ENCODE measurements around the gene APOOL.
"Not testable (repeated sequence)": the region's sequence is repeated elsewhere in the genome, so short reads cannot be mapped to it uniquely, and the experiment has no call there.

APOOL gene

DNA sequence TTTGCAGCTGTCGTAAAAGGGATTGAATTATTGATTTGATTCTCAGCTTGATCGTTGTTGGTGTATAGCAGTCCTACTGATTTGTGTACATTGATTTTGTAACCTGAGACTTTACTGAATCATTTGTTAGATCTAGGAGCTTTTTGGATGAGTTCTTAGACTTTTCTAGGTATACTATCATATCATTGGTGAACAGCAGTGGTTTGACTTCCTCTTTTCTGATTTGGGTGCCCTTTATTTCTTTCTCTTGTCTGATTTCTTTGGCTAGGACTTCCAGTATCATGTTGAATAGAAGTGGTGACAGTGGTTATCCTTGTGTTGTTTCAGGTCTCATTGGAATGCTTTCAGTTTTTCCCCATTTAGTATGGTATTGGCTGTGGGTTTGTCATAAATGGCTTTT lies 8.4 kb downstream of the APOOL start:
- H3K4me3 ChIP-seq (ENCODE audit: low read depth, low read length) = no peak overlapping the region
- TF ChIP-seq, protein P1, sequence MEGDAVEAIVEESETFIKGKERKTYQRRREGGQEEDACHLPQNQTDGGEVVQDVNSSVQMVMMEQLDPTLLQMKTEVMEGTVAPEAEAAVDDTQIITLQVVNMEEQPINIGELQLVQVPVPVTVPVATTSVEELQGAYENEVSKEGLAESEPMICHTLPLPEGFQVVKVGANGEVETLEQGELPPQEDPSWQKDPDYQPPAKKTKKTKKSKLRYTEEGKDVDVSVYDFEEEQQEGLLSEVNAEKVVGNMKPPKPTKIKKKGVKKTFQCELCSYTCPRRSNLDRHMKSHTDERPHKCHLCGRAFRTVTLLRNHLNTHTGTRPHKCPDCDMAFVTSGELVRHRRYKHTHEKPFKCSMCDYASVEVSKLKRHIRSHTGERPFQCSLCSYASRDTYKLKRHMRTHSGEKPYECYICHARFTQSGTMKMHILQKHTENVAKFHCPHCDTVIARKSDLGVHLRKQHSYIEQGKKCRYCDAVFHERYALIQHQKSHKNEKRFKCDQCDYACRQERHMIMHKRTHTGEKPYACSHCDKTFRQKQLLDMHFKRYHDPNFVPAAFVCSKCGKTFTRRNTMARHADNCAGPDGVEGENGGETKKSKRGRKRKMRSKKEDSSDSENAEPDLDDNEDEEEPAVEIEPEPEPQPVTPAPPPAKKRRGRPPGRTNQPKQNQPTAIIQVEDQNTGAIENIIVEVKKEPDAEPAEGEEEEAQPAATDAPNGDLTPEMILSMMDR (IDR thresholded peaks at IDR 0.05; ENCODE audit: borderline replicate concordance, insufficient read depth, low read depth, low read length) = no peak

GRCh38 chrX:85015351-85015750 lies 11.7 kb downstream of the APOOL start:
- not testable (repeated sequence) for H3K4me3 ChIP-seq (ENCODE audit: low read depth, low read length)

- H3K4me3 ChIP-seq (ENCODE audit: low read depth, low read length) = no peak overlapping the region
- TF ChIP-seq, protein P1 (IDR thresholded peaks at IDR 0.05; ENCODE audit: borderline replicate concordance, insufficient read depth, low read depth, low read length) = no peak
These were observed 14.0 kb downstream of the APOOL start for GRCh38 chrX:85017721-85018120.

- TF ChIP-seq, protein P1 (IDR thresholded peaks at IDR 0.05; ENCODE audit: borderline replicate concordance, insufficient read depth, low read depth, low read length) = no peak
- no peak overlapping the region for H3K4me3 ChIP-seq (ENCODE audit: low read depth, low read length)
These were observed 14.8 kb downstream of the APOOL start for GRCh38 chrX:85018471-85018870.

DNA sequence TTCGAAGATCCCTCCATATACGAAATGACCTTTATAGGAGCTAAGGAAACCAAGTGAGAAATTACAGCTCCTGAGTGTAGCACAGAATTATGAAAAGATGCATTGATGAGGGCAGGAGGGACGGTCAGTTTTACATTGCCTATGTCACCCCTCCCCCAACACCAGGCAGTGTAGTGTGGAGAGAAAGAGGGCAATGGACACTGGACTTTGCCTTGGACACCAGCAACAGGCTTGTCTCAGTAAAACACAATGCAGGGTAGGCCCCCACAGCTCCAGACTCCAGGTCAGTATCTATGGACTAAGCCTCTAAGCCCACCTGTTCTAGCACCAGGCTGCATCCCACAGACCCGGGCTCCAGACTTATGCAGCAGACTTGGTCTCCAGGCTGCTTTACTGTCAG lies 16.5 kb downstream of the APOOL start:
- TF ChIP-seq, protein P1 (IDR thresholded peaks at IDR 0.05; ENCODE audit: borderline replicate concordance, insufficient read depth, low read depth, low read length) = no peak
- no peak overlapping the region for H3K4me3 ChIP-seq (ENCODE audit: low read depth, low read length)

DNA sequence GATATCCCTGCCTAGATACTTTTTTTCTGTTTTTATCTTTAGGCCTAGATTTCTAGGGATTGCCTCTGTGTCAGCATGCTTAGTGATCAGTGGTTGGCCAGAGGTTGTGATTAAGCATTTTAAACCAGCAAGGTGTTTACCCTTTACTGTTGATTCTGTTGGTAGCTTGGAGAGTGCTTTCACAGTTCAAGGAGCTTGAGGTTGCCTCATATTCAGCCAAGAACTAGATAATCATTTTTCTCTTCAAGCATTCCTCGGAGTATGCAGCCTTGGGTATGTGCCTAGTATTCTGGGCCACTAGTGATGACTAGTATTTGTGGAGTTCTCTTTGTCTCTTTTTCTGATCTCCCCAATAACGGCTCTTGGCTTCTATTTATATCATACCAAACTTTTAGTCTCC lies 20.4 kb downstream of the APOOL start:
- TF ChIP-seq, protein P1 (IDR thresholded peaks at IDR 0.05; ENCODE audit: borderline replicate concordance, insufficient read depth, low read depth, low read length) = no peak
- H3K4me3 ChIP-seq (ENCODE audit: low read depth, low read length) = no peak overlapping the region

DNA sequence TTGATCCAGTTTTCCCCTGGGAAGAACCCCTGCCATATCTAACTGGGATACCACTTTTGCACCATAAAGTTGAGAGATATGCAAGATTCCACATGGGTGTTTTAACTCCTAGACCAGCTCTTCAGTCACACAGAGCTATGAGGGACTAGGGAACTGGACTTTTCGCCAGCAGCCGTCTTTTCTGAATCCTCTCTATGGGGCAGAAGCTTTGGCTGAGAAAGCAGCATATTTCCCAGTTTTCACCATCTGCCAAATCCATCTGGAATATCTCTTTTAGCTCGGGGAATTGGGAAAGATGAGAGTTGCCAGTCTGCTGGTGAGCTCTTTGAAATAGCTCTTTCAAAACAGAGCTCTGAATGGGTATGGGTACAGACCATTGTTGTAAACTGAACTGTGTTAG lies 20.9 kb downstream of the APOOL start:
- no peak overlapping the region for H3K4me3 ChIP-seq (ENCODE audit: low read depth, low read length)
- TF ChIP-seq, protein P1 (IDR thresholded peaks at IDR 0.05; ENCODE audit: borderline replicate concordance, insufficient read depth, low read depth, low read length) = no peak

DNA sequence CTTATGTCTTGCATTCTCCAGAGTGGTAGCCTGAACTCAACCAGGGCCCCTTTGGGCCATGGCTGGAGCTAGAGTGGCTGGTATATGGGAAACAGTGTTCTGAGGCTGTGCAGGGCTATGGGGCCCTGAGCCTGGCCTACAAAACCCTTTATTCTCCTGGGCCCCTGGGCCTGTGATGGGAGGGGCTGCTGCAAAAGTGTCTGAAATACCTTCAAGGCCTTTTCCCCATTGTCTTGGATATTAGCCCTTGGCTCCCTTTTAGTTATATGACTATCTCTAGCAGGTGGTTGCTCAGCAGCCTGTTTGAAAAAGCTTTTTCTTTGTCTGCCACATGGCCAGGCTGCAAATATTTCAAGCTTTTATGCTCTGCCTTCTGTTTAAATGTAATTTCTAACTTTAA lies 22.5 kb downstream of the APOOL start:
- TF ChIP-seq, protein P1 (IDR thresholded peaks at IDR 0.05; ENCODE audit: borderline replicate concordance, insufficient read depth, low read depth, low read length) = no peak
- no peak overlapping the region for H3K4me3 ChIP-seq (ENCODE audit: low read depth, low read length)

Data from GM12875 (cell line).